Measurements from ENCODE around the gene NFXL1.

Gene NFXL1

GRCh38 chr4:47915378-47915777 is 995 bp upstream of the NFXL1 start:
- Mint-ChIP-seq H3K4me1 (peaks cover 23% of the 10 kb centered on the region), H3K36me3 (peaks cover 38% of the 10 kb centered on the region), H3K4me3 (peak overlapping the region; percentile 93), H3K9me3 (no peaks in the 10 kb centered on the region), H3K27ac (no peak overlapping the region)
- DNase-seq (ENCODE audit: low spot score in 2 of 2) (no peak), ATAC-seq (no peak)

GRCh38 chr4:47914926-47915237 is 499 bp upstream of the NFXL1 start:
- no peaks in the 10 kb centered on the region for H3K9me3 Mint-ChIP-seq
- ATAC-seq = no peak
- H3K27ac Mint-ChIP-seq = peak overlapping the region; percentile 96
- DNase-seq (ENCODE audit: low spot score in 2 of 2) = no peak
- H3K36me3 Mint-ChIP-seq = peaks cover 43% of the 10 kb centered on the region
- H3K4me1 Mint-ChIP-seq = peaks cover 23% of the 10 kb centered on the region
- H3K4me3 Mint-ChIP-seq = peak overlapping the region; percentile 93

GRCh38 chr4:47913861-47914219 is 543 bp downstream of the NFXL1 start:
- DNase-seq (ENCODE audit: low spot score in 2 of 2) = peak in 1 of 2 donors; percentile 26
- peak; percentile 42 for ATAC-seq
- Mint-ChIP-seq H3K27ac (peak overlapping the region; percentile 96), H3K4me3 (peak overlapping the region; percentile 93), H3K9me3 (no peaks in the 10 kb centered on the region), H3K4me1 (peaks cover 23% of the 10 kb centered on the region), H3K36me3 (peaks cover 54% of the 10 kb centered on the region)

- Mint-ChIP-seq H3K9me3 (no peaks in the 10 kb centered on the region), H3K36me3 (peaks cover 59% of the 10 kb centered on the region), H3K4me3 (peak overlapping the region; percentile 93), H3K4me1 (peaks cover 27% of the 10 kb centered on the region), H3K27ac (peak overlapping the region; percentile 96)
- ATAC-seq = no peak
- DNase-seq (ENCODE audit: low spot score in 2 of 2) = no peak
These were observed 1.1 kb downstream of the NFXL1 start for GRCh38 chr4:47913330-47913729.

- Mint-ChIP-seq H3K9me3 (no peaks in the 10 kb centered on the region), H3K4me1 (peaks cover 14% of the 10 kb centered on the region), H3K4me3 (no peak overlapping the region), H3K27ac (peak overlapping the region; percentile 4), H3K36me3 (peaks cover 95% of the 10 kb centered on the region)
- DNase-seq (ENCODE audit: low spot score in 2 of 2) = no peak
- ATAC-seq = no peak
These were observed 7.2 kb downstream of the NFXL1 start for GRCh38 chr4:47907089-47907646.

GRCh38 chr4:47899639-47900038 is 14.7 kb downstream of the NFXL1 start:
- Mint-ChIP-seq H3K9me3 (no peaks in the 10 kb centered on the region), H3K4me3 (no peak overlapping the region), H3K27ac (no peak overlapping the region), H3K36me3 (peaks cover 98% of the 10 kb centered on the region), H3K4me1 (no peaks in the 10 kb centered on the region)
- DNase-seq (ENCODE audit: low spot score in 2 of 2) (no peak), ATAC-seq (no peak)

GRCh38 chr4:47891928-47892327 is 22.5 kb downstream of the NFXL1 start:
- no peak overlapping the region for H3K4me3 Mint-ChIP-seq
- peak overlapping the region; percentile 41 for H3K27ac Mint-ChIP-seq
- peak; percentile 60 for ATAC-seq
- no peak for DNase-seq (ENCODE audit: low spot score in 2 of 2)
- H3K36me3 Mint-ChIP-seq = peaks cover 99% of the 10 kb centered on the region
- H3K9me3 Mint-ChIP-seq = no peaks in the 10 kb centered on the region
- peaks cover 11% of the 10 kb centered on the region for H3K4me1 Mint-ChIP-seq

- ATAC-seq (no peak), DNase-seq (ENCODE audit: low spot score in 2 of 2) (no peak)
- H3K36me3 Mint-ChIP-seq = peaks cover 100% of the 10 kb centered on the region
- no peak overlapping the region for H3K27ac Mint-ChIP-seq
- no peaks in the 10 kb centered on the region for H3K4me1 Mint-ChIP-seq
- H3K4me3 Mint-ChIP-seq = no peak overlapping the region
- H3K9me3 Mint-ChIP-seq = no peaks in the 10 kb centered on the region
These were observed 32.2 kb downstream of the NFXL1 start for GRCh38 chr4:47882228-47882627.

- Mint-ChIP-seq H3K4me3 (no peak overlapping the region), H3K27ac (no peak overlapping the region), H3K36me3 (peaks cover 100% of the 10 kb centered on the region), H3K9me3 (no peaks in the 10 kb centered on the region), H3K4me1 (peaks cover 7% of the 10 kb centered on the region)
- ATAC-seq = no peak
- no peak for DNase-seq (ENCODE audit: low spot score in 2 of 2)
These were observed 34.9 kb downstream of the NFXL1 start for GRCh38 chr4:47879458-47879857.

- Mint-ChIP-seq H3K36me3 (peaks cover 96% of the 10 kb centered on the region), H3K27ac (no peak overlapping the region), H3K9me3 (no peaks in the 10 kb centered on the region), H3K4me1 (peaks cover 15% of the 10 kb centered on the region), H3K4me3 (no peak overlapping the region)
- ATAC-seq (no peak), DNase-seq (ENCODE audit: low spot score in 2 of 2) (no peak)
These were observed 37.4 kb downstream of the NFXL1 start for GRCh38 chr4:47876784-47877546.

GRCh38 chr4:47876310-47876709 is 38.1 kb downstream of the NFXL1 start:
- Mint-ChIP-seq H3K36me3 (peaks cover 92% of the 10 kb centered on the region), H3K4me1 (peaks cover 15% of the 10 kb centered on the region), H3K27ac (no peak overlapping the region), H3K4me3 (no peak overlapping the region), H3K9me3 (no peaks in the 10 kb centered on the region)
- no peak for DNase-seq (ENCODE audit: low spot score in 2 of 2)
- ATAC-seq = no peak

- peak; percentile 98 for ATAC-seq
- no peak overlapping the region for H3K27ac Mint-ChIP-seq
- DNase-seq (ENCODE audit: low spot score in 2 of 2) = no peak
- no peak overlapping the region for H3K4me3 Mint-ChIP-seq
- no peaks in the 10 kb centered on the region for H3K9me3 Mint-ChIP-seq
- H3K36me3 Mint-ChIP-seq = peaks cover 91% of the 10 kb centered on the region
- peaks cover 15% of the 10 kb centered on the region for H3K4me1 Mint-ChIP-seq
These were observed 40.4 kb downstream of the NFXL1 start for GRCh38 chr4:47873877-47874541.

GRCh38 chr4:47863486-47863885 is 50.9 kb downstream of the NFXL1 start:
- DNase-seq (ENCODE audit: low spot score in 2 of 2) = no peak
- ATAC-seq = no peak
- H3K36me3 Mint-ChIP-seq = peaks cover 32% of the 10 kb centered on the region
- no peak overlapping the region for H3K4me3 Mint-ChIP-seq
- H3K27ac Mint-ChIP-seq = no peak overlapping the region
- no peaks in the 10 kb centered on the region for H3K4me1 Mint-ChIP-seq
- no peaks in the 10 kb centered on the region for H3K9me3 Mint-ChIP-seq

GRCh38 chr4:47862297-47862696 is 52.1 kb downstream of the NFXL1 start:
- Mint-ChIP-seq H3K36me3 (peaks cover 20% of the 10 kb centered on the region), H3K9me3 (no peaks in the 10 kb centered on the region)

GRCh38 chr4:47860305-47860704 is 54.1 kb downstream of the NFXL1 start:
- Mint-ChIP-seq H3K27ac (no peak overlapping the region), H3K4me1 (no peaks in the 10 kb centered on the region), H3K36me3 (peaks cover 11% of the 10 kb centered on the region), H3K4me3 (no peak overlapping the region), H3K9me3 (no peaks in the 10 kb centered on the region)
- no peak for ATAC-seq
- no peak for DNase-seq (ENCODE audit: low spot score in 2 of 2)

More at GRCh38 chr4:47862297-47862696, 52.1 kb downstream of the NFXL1 start:
- H3K27ac Mint-ChIP-seq = no peak overlapping the region
- no peak for DNase-seq (ENCODE audit: low spot score in 2 of 2)
- no peak for ATAC-seq
- H3K4me1 Mint-ChIP-seq = no peaks in the 10 kb centered on the region
- no peak overlapping the region for H3K4me3 Mint-ChIP-seq

- no peak for DNase-seq (ENCODE audit: low spot score in 2 of 2)
- ATAC-seq = no peak
- H3K27ac Mint-ChIP-seq = no peak overlapping the region
- H3K9me3 Mint-ChIP-seq = no peaks in the 10 kb centered on the region
- H3K4me3 Mint-ChIP-seq = no peak overlapping the region
- H3K36me3 Mint-ChIP-seq = peaks cover 26% of the 10 kb centered on the region
- no peaks in the 10 kb centered on the region for H3K4me1 Mint-ChIP-seq
These were observed 56.4 kb downstream of the NFXL1 start for GRCh38 chr4:47858006-47858405.
